Chondrocyte (in vitro differentiated cells): ENCODE data around the gene ACTL7B. TPM values are rescaled to one million over a fixed set of nuclear protein-coding genes. Genes with fewer than 3 reads are reported as not detected.
"Not testable (repeated sequence)": the region's sequence is repeated elsewhere in the genome, so short reads cannot be mapped to it uniquely, and the experiment has no call there.

Experiments
- DNase-seq: peaks from one replicate; pipeline ENCODE4 v3.0.0; 2021; ENCODE audit warnings: mixed read lengths, low spot score
- H3K27ac Mint-ChIP-seq: one replicate; pipeline ENCODE4 v1.8.0; 2021; ENCODE audit warnings: mild to moderate bottlenecking, moderate library complexity, mixed read lengths; ENCODE audit not compliant: unreplicated experiment
- H3K27me3 Mint-ChIP-seq: 2 replicates; pipeline ENCODE4 v1.8.0; 2021; ENCODE audit warnings: low read depth, mixed read lengths
- H3K36me3 Mint-ChIP-seq: 2 replicates; pipeline ENCODE4 v1.8.0; 2021; ENCODE audit warnings: low read depth, mixed read lengths
- H3K4me1 Mint-ChIP-seq: 2 replicates; pipeline ENCODE4 v1.8.0; 2021; ENCODE audit warnings: low read depth, mild to moderate bottlenecking, mixed read lengths
- H3K4me3 Mint-ChIP-seq: one replicate; pipeline ENCODE4 v1.8.0; 2021; ENCODE audit warnings: mild to moderate bottlenecking, moderate library complexity, mixed read lengths; ENCODE audit not compliant: unreplicated experiment
- H3K9me3 Mint-ChIP-seq: 2 replicates; pipeline ENCODE4 v1.8.0; 2021; ENCODE audit warnings: low read depth, mixed read lengths
- CTCF ChIP-seq: fragments of 200-600 bp; sonication (generic); IDR thresholded peaks from 2 replicates; pipeline ENCODE4 v1.5.0; 2021; ENCODE audit warnings: antibody characterized with exemption, mild to moderate bottlenecking, moderate library complexity
- total RNA-seq: library from RNA; stranded (reverse); gene quantifications from 3 replicates; pipeline ENCODE4 v1.2.1, GENCODE V29; 2021

The ACTL7B gene
- total RNA-seq, 1 donor from 2014 or later, result not detected

GRCh38 chr9:108897324-108898096, 41.7 kb upstream of the ACTL7B start:
- Mint-ChIP-seq H3K4me1 (no peaks in the 10 kb centered on the region), H3K27ac (no peak overlapping the region), H3K4me3 (no peak overlapping the region), H3K27me3 (no peaks in the 10 kb centered on the region), H3K9me3 (no peaks in the 10 kb centered on the region), H3K36me3 (peaks cover 45% of the 10 kb centered on the region)
- no peak for TF ChIP-seq CTCF
- DNase-seq, result no peak

- Mint-ChIP-seq H3K27ac (no peak overlapping the region), H3K27me3 (no peaks in the 10 kb centered on the region), H3K36me3 (peaks cover 48% of the 10 kb centered on the region), H3K4me3 (no peak overlapping the region), H3K4me1 (no peaks in the 10 kb centered on the region), H3K9me3 (no peaks in the 10 kb centered on the region)
- no peak for DNase-seq
- TF ChIP-seq CTCF, result no peak
Measured at GRCh38 chr9:108894225-108894997, 38.6 kb upstream of the ACTL7B start.

GRCh38 chr9:108889649-108890067, 33.9 kb upstream of the ACTL7B start:
- TF ChIP-seq CTCF, result peak; percentile 67
- Mint-ChIP-seq H3K4me1 (peaks cover 15% of the 10 kb centered on the region), H3K9me3 (peaks cover 3% of the 10 kb centered on the region), H3K4me3 (no peak overlapping the region), H3K27ac (peak overlapping the region; percentile 62), H3K36me3 (peaks cover 40% of the 10 kb centered on the region), H3K27me3 (no peaks in the 10 kb centered on the region)
- no peak for DNase-seq

- not testable (repeated sequence) for DNase-seq
Measured at GRCh38 chr9:108886594-108887271, 30.9 kb upstream of the ACTL7B start.

GRCh38 chr9:108885643-108886348, 30.0 kb upstream of the ACTL7B start:
- Mint-ChIP-seq H3K4me3 (no peak overlapping the region), H3K9me3 (peaks cover 3% of the 10 kb centered on the region), H3K27ac (peak overlapping the region; percentile 52), H3K27me3 (no peaks in the 10 kb centered on the region), H3K4me1 (peaks cover 15% of the 10 kb centered on the region), H3K36me3 (peaks cover 28% of the 10 kb centered on the region)
- no peak for TF ChIP-seq CTCF
- DNase-seq, result no peak

More at GRCh38 chr9:108886594-108887271, 30.9 kb upstream of the ACTL7B start:
- not testable (repeated sequence) for H3K27ac Mint-ChIP-seq, H3K9me3 Mint-ChIP-seq, H3K27me3 Mint-ChIP-seq, H3K4me3 Mint-ChIP-seq
- Mint-ChIP-seq H3K36me3 (peaks cover 33% of the 10 kb centered on the region), H3K4me1 (peaks cover 15% of the 10 kb centered on the region)
